IgD-negative memory B cell (primary cell): ENCODE measurements around the gene FDX1. TPM values are rescaled to one million over a fixed set of nuclear protein-coding genes. Genes with fewer than 3 reads are reported as not detected.

Source experiments
- H3K27ac Mint-ChIP-seq, 3 donors: one replicate each; pipeline ENCODE4 v1.8.0; 2020 to 2022; ENCODE audit warnings: mild to moderate bottlenecking in 3 of 3, mixed read lengths in 3 of 3, moderate library complexity in 1 of 3
- H3K27me3 Mint-ChIP-seq: one replicate; pipeline ENCODE4 v1.8.0; 2021; ENCODE audit warnings: mixed read lengths
- H3K36me3 Mint-ChIP-seq: one replicate; pipeline ENCODE4 v1.8.0; 2020; ENCODE audit warnings: mild to moderate bottlenecking, mixed read lengths
- H3K4me1 Mint-ChIP-seq, 3 donors: one replicate each; pipeline ENCODE4 v1.8.0; 2020 to 2022; ENCODE audit warnings: mixed read lengths in 3 of 3, mild to moderate bottlenecking in 1 of 3
- H3K4me3 Mint-ChIP-seq, 4 donors: one replicate each; pipeline ENCODE4 v1.8.0; 2020 to 2022; ENCODE audit warnings: mild to moderate bottlenecking in 4 of 4, mixed read lengths in 4 of 4, moderate library complexity in 3 of 4
- H3K9me3 Mint-ChIP-seq, 3 donors: one replicate each; pipeline ENCODE4 v1.8.0; 2020 to 2021; ENCODE audit warnings: mixed read lengths in 3 of 3, mild to moderate bottlenecking in 1 of 3
- polyA plus RNA-seq: library from polyadenylated mRNA; unstranded; fragments of 300-500 nt; fragmentation: Illumina TruSeq; gene quantifications from one replicate; pipeline ENCODE4 v1.2.3, GENCODE V29; 2021

FDX1 gene
- polyA plus RNA-seq, 1 donor from 2014 or later: 18.6 TPM

GRCh38 chr11:110445437-110445836 is 15.7 kb downstream of the FDX1 start:
- H3K4me1 Mint-ChIP-seq: peaks cover 5 to 17% (median 5%) of the 10 kb centered on the region in 3 donors
- H3K27me3 Mint-ChIP-seq: no peaks in the 10 kb centered on the region
- H3K36me3 Mint-ChIP-seq: peaks cover 9% of the 10 kb centered on the region
- H3K27ac Mint-ChIP-seq: no peak overlapping the region
- H3K9me3 Mint-ChIP-seq: peaks cover 0 to 2% (median 0%) of the 10 kb centered on the region in 3 donors
- H3K4me3 Mint-ChIP-seq: no peak overlapping the region

GRCh38 chr11:110446061-110446460 is 16.3 kb downstream of the FDX1 start:
- H3K36me3 Mint-ChIP-seq: peaks cover 8% of the 10 kb centered on the region
- H3K9me3 Mint-ChIP-seq: peaks cover 0 to 2% (median 0%) of the 10 kb centered on the region in 3 donors
- no peak overlapping the region for H3K4me3 Mint-ChIP-seq
- no peaks in the 10 kb centered on the region for H3K27me3 Mint-ChIP-seq
- H3K4me1 Mint-ChIP-seq: peaks cover 5 to 17% (median 5%) of the 10 kb centered on the region in 3 donors
- peak overlapping the region in 1 of 3 donors; percentile 24 for H3K27ac Mint-ChIP-seq

GRCh38 chr11:110446594-110446993 is 16.8 kb downstream of the FDX1 start:
- Mint-ChIP-seq H3K36me3 (peaks cover 7% of the 10 kb centered on the region), H3K27ac (peak overlapping the region in 2 of 3 donors; percentile 1 to 24), H3K27me3 (no peaks in the 10 kb centered on the region), H3K9me3 (peaks cover 0 to 2% (median 0%) of the 10 kb centered on the region in 3 donors), H3K4me3 (no peak overlapping the region), H3K4me1 (peaks cover 5 to 17% (median 5%) of the 10 kb centered on the region in 3 donors)

- Mint-ChIP-seq H3K36me3 (peaks cover 9% of the 10 kb centered on the region), H3K4me3 (no peak overlapping the region), H3K4me1 (peaks cover 5 to 17% (median 7%) of the 10 kb centered on the region in 3 donors), H3K27me3 (no peaks in the 10 kb centered on the region), H3K27ac (peak overlapping the region in 1 of 3 donors; percentile 18), H3K9me3 (peaks cover 0 to 2% (median 0%) of the 10 kb centered on the region in 3 donors)
Measured at GRCh38 chr11:110447343-110447742, 17.6 kb downstream of the FDX1 start.

- Mint-ChIP-seq H3K9me3 (peaks cover 0 to 2% (median 0%) of the 10 kb centered on the region in 3 donors), H3K4me1 (peaks cover 8 to 10% (median 8%) of the 10 kb centered on the region in 3 donors), H3K27ac (no peak overlapping the region), H3K27me3 (no peaks in the 10 kb centered on the region), H3K36me3 (peaks cover 9% of the 10 kb centered on the region), H3K4me3 (no peak overlapping the region)
Measured at GRCh38 chr11:110447897-110448745, 18.4 kb downstream of the FDX1 start.

- peaks cover 11 to 14% (median 12%) of the 10 kb centered on the region in 3 donors for H3K4me1 Mint-ChIP-seq
- no peak overlapping the region for H3K4me3 Mint-ChIP-seq
- no peaks in the 10 kb centered on the region for H3K9me3 Mint-ChIP-seq
- no peak overlapping the region for H3K27ac Mint-ChIP-seq
- H3K27me3 Mint-ChIP-seq: no peaks in the 10 kb centered on the region
- H3K36me3 Mint-ChIP-seq: peaks cover 7% of the 10 kb centered on the region
Measured at GRCh38 chr11:110450246-110450645, 20.5 kb downstream of the FDX1 start.

GRCh38 chr11:110452720-110453119 is 23.0 kb downstream of the FDX1 start:
- Mint-ChIP-seq H3K27ac (no peak overlapping the region), H3K9me3 (no peaks in the 10 kb centered on the region), H3K4me1 (peaks cover 12 to 20% (median 17%) of the 10 kb centered on the region in 3 donors), H3K4me3 (no peak overlapping the region), H3K36me3 (peaks cover 8% of the 10 kb centered on the region), H3K27me3 (no peaks in the 10 kb centered on the region)

GRCh38 chr11:110453684-110454354 is 24.1 kb downstream of the FDX1 start:
- no peak overlapping the region for H3K27ac Mint-ChIP-seq
- no peaks in the 10 kb centered on the region for H3K27me3 Mint-ChIP-seq
- H3K9me3 Mint-ChIP-seq: no peaks in the 10 kb centered on the region
- no peak overlapping the region for H3K4me3 Mint-ChIP-seq
- H3K36me3 Mint-ChIP-seq: peaks cover 10% of the 10 kb centered on the region
- peaks cover 10 to 19% (median 16%) of the 10 kb centered on the region in 3 donors for H3K4me1 Mint-ChIP-seq

GRCh38 chr11:110454609-110455008 is 24.9 kb downstream of the FDX1 start:
- Mint-ChIP-seq H3K27ac (peak overlapping the region in 1 of 3 donors; percentile 60), H3K4me1 (peaks cover 10 to 19% (median 16%) of the 10 kb centered on the region in 3 donors), H3K9me3 (no peaks in the 10 kb centered on the region), H3K27me3 (no peaks in the 10 kb centered on the region), H3K4me3 (peak overlapping the region in 1 of 4 donors; percentile 53), H3K36me3 (peaks cover 11% of the 10 kb centered on the region)

GRCh38 chr11:110455718-110456117 is 26.0 kb downstream of the FDX1 start:
- peaks cover 11% of the 10 kb centered on the region for H3K36me3 Mint-ChIP-seq
- H3K9me3 Mint-ChIP-seq: no peaks in the 10 kb centered on the region
- H3K4me3 Mint-ChIP-seq: no peak overlapping the region
- peaks cover 10 to 19% (median 16%) of the 10 kb centered on the region in 3 donors for H3K4me1 Mint-ChIP-seq
- H3K27me3 Mint-ChIP-seq: no peaks in the 10 kb centered on the region
- no peak overlapping the region for H3K27ac Mint-ChIP-seq

GRCh38 chr11:110463153-110463552 is 33.4 kb downstream of the FDX1 start:
- Mint-ChIP-seq H3K27me3 (no peaks in the 10 kb centered on the region), H3K9me3 (no peaks in the 10 kb centered on the region), H3K4me1 (no peaks in the 10 kb centered on the region), H3K36me3 (peaks cover 4% of the 10 kb centered on the region), H3K27ac (no peak overlapping the region), H3K4me3 (no peak overlapping the region)

GRCh38 chr11:110465231-110465630 is 35.5 kb downstream of the FDX1 start:
- Mint-ChIP-seq H3K4me3 (no peak overlapping the region), H3K27ac (no peak overlapping the region)

GRCh38 chr11:110467556-110467955 is 37.8 kb downstream of the FDX1 start:
- Mint-ChIP-seq H3K36me3 (peaks cover 10% of the 10 kb centered on the region), H3K27me3 (no peaks in the 10 kb centered on the region), H3K27ac (no peak overlapping the region), H3K9me3 (no peaks in the 10 kb centered on the region), H3K4me1 (peaks cover 0 to 1% (median 0%) of the 10 kb centered on the region in 3 donors), H3K4me3 (no peak overlapping the region)

More at GRCh38 chr11:110465231-110465630, 35.5 kb downstream of the FDX1 start:
- Mint-ChIP-seq H3K27me3 (no peaks in the 10 kb centered on the region), H3K36me3 (peaks cover 7% of the 10 kb centered on the region), H3K9me3 (no peaks in the 10 kb centered on the region), H3K4me1 (peaks cover 0 to 1% (median 0%) of the 10 kb centered on the region in 3 donors)

- Mint-ChIP-seq H3K4me1 (peaks cover 0 to 1% (median 0%) of the 10 kb centered on the region in 3 donors), H3K36me3 (peaks cover 10% of the 10 kb centered on the region)
Measured at GRCh38 chr11:110468121-110468520, 38.4 kb downstream of the FDX1 start.

GRCh38 chr11:110469127-110469526 is 39.4 kb downstream of the FDX1 start:
- peaks cover 10% of the 10 kb centered on the region for H3K36me3 Mint-ChIP-seq
- no peaks in the 10 kb centered on the region for H3K27me3 Mint-ChIP-seq
- H3K27ac Mint-ChIP-seq: no peak overlapping the region
- H3K4me3 Mint-ChIP-seq: no peak overlapping the region
- peaks cover 0 to 1% (median 0%) of the 10 kb centered on the region in 3 donors for H3K4me1 Mint-ChIP-seq
- no peaks in the 10 kb centered on the region for H3K9me3 Mint-ChIP-seq

More at GRCh38 chr11:110468121-110468520, 38.4 kb downstream of the FDX1 start:
- no peak overlapping the region for H3K27ac Mint-ChIP-seq
- H3K4me3 Mint-ChIP-seq: no peak overlapping the region
- H3K27me3 Mint-ChIP-seq: no peaks in the 10 kb centered on the region
- H3K9me3 Mint-ChIP-seq: no peaks in the 10 kb centered on the region
